Measurements from ENCODE around the gene LINGO3.

GRCh38 chr19:2351591-2351990, 43.6 kb upstream of the LINGO3 start:
- TF ChIP-seq CTCF (IDR thresholded peaks at IDR 0.05; ENCODE audit: control extremely low read depth in 1 of 3, insufficient read depth in 1 of 3, low read depth in 1 of 3, low read length in 3 of 3) (no peak), SIN3A (conservative IDR thresholded peaks at IDR 0.05 in 1 of 2, IDR thresholded peaks at IDR 0.05 in 1 of 2; ENCODE audit: low read depth in 1 of 2, low read length in 2 of 2) (no peak), EZH2 (IDR thresholded peaks at IDR 0.05; ENCODE audit: low read depth, low read length, severe bottlenecking) (no peak), GABPA (IDR thresholded peaks at IDR 0.05; ENCODE audit: borderline replicate concordance, insufficient read depth, low read length) (no peak), CEBPB (IDR thresholded peaks at IDR 0.05; ENCODE audit: low read depth, low read length) (no peak), TBP (IDR thresholded peaks at IDR 0.05; ENCODE audit: low read depth, low read length) (no peak), CBX8 (IDR thresholded peaks at IDR 0.05; ENCODE audit: borderline replicate concordance, low read depth, low read length) (no peak), POLR2A (IDR thresholded peaks at IDR 0.05; ENCODE audit: control extremely low read depth in 1 of 2, low read depth in 2 of 2, low read length in 2 of 2) (no peak), YY1 (IDR thresholded peaks at IDR 0.05; ENCODE audit: low read depth, low read length) (no peak), RXRA (IDR thresholded peaks at IDR 0.05; ENCODE audit: insufficient read depth, low read depth, low read length) (no peak), MAX (IDR thresholded peaks at IDR 0.05) (no peak), HDAC6 (IDR thresholded peaks at IDR 0.05; ENCODE audit: low read depth, low read length) (no peak)
